B cell (primary cell): Measurements from ENCODE around the gene ANKRD31. TPM values are rescaled to one million over a fixed set of nuclear protein-coding genes. Genes with fewer than 3 reads are reported as not detected.

Experiments
- ATAC-seq: fragments of 200-7000 bp; cut with Tn5 transposase; one replicate; pipeline ENCODE4 v1.10.0; 2021; ENCODE audit warnings: low read depth, mild to moderate bottlenecking, moderate number of reproducible peaks, moderate library complexity
- CTCF ChIA-PET: fragments of 350-600 bp; sonication (Branson Sonifier 250); formaldehyde crosslinking; loops from one replicate; lab custom pipeline; 2021; ENCODE audit warnings: antibody characterized with exemption, inconsistent platforms; lab: Charles Lee
- POLR2A ChIA-PET: fragments of 350-600 bp; sonication (Branson Sonifier 250); formaldehyde crosslinking; loops from one replicate; lab custom pipeline; 2021; ENCODE audit warnings: antibody characterized with exemption; lab: Charles Lee
- DNase-seq: peaks from one replicate; pipeline ENCODE4 v3.0.0; 2013
- H2AFZ ChIP-seq: 2 replicates; pipeline ENCODE4 v1.6.1; 2012; ENCODE audit warnings: mild to moderate bottlenecking, low read depth, low read length; ENCODE audit not compliant: insufficient read depth, poor library complexity, severe bottlenecking
- H3K27ac ChIP-seq, 2 donors: 1 replicate in 1 of 2; 2 replicates in 1 of 2; pipeline ENCODE4 v1.5.1; 2012 to 2013; ENCODE audit warnings: low read length in 2 of 2, mild to moderate bottlenecking in 2 of 2, moderate library complexity in 1 of 2
- H3K27me3 ChIP-seq, 4 experiments: fragments of 200-600 bp in 1 of 4; sonication (generic) in 1 of 4; replicated peaks in 1 of 4; 1 replicate in 2 of 4; 2 replicates in 2 of 4; pipeline versions ENCODE4 v1.6.1 to v1.7.0; 2013 to 2016; ENCODE audit warnings: low read length in 3 of 4, mild to moderate bottlenecking in 2 of 4, mixed read lengths in 1 of 4, moderate library complexity in 1 of 4; ENCODE audit not compliant: insufficient read depth in 4 of 4, control insufficient read depth in 3 of 4; ENCODE audit errors: control extremely low read depth in 1 of 4
- H3K36me3 ChIP-seq, 2 experiments: replicated peaks in 1 of 2; 1 replicate in 1 of 2; 2 replicates in 1 of 2; pipeline versions ENCODE4 v1.6.1 to v1.7.1; 2013; ENCODE audit warnings: low read length in 1 of 2; ENCODE audit not compliant: insufficient read depth in 2 of 2, control insufficient read depth in 1 of 2; ENCODE audit errors: control extremely low read depth in 1 of 2, extremely low read depth in 1 of 2
- H3K4me1 ChIP-seq, 2 donors: fragments of 200-600 bp in 1 of 2; sonication (generic) in 1 of 2; 1 replicate in 1 of 2; 2 replicates in 1 of 2; pipeline versions ENCODE4 v1.5.1 to v1.6.1; 2013 to 2017; ENCODE audit warnings: low read length in 2 of 2; ENCODE audit not compliant: control insufficient read depth in 2 of 2, insufficient read depth in 2 of 2
- H3K4me2 ChIP-seq: replicated peaks from 2 replicates; pipeline ENCODE3; 2012; ENCODE audit warnings: mild to moderate bottlenecking, low read depth, low read length; ENCODE audit not compliant: poor library complexity, severe bottlenecking
- H3K4me3 ChIP-seq, 5 experiments: fragments of 200-600 bp in 1 of 5; sonication (generic) in 1 of 5; 1 replicate in 3 of 5; 2 replicates in 2 of 5; pipeline versions ENCODE4 v1.5.1 to v1.7.0; 2011 to 2016; ENCODE audit warnings: low read length in 4 of 5, mild to moderate bottlenecking in 4 of 5, low read depth in 2 of 5, control low read depth in 1 of 5, moderate library complexity in 1 of 5; ENCODE audit not compliant: insufficient read depth in 1 of 5; ENCODE audit errors: control extremely low read depth in 1 of 5, extremely low read depth in 1 of 5
- H3K79me2 ChIP-seq: fragments of 200-600 bp; sonication (generic); one replicate; pipeline ENCODE4 v1.6.0; 2016; ENCODE audit warnings: low read length; ENCODE audit not compliant: control insufficient read depth, insufficient read depth
- H3K9ac ChIP-seq: fragments of 200-600 bp; sonication (generic); 2 replicates; pipeline ENCODE4 v1.6.1; 2017; ENCODE audit warnings: mild to moderate bottlenecking, low read length, moderate library complexity
- H3K9me3 ChIP-seq, 3 donors: one replicate each; pipeline versions ENCODE4 v1.6.1 to v1.7.1; 2013; ENCODE audit warnings: low read length in 2 of 3; ENCODE audit not compliant: control insufficient read depth in 2 of 3, insufficient read depth in 1 of 3; ENCODE audit errors: control extremely low read depth in 1 of 3
- H4K20me1 ChIP-seq: 2 replicates; pipeline ENCODE4 v1.6.0; 2012; ENCODE audit warnings: mild to moderate bottlenecking, low read length; ENCODE audit not compliant: insufficient read depth, control insufficient read depth, poor library complexity, severe bottlenecking
- H3K27ac Mint-ChIP-seq: one replicate; pipeline ENCODE4 v1.8.0; 2021; ENCODE audit warnings: mixed read lengths
- H3K27me3 Mint-ChIP-seq: one replicate; pipeline ENCODE4 v1.8.0; 2021; ENCODE audit warnings: mixed read lengths
- H3K4me1 Mint-ChIP-seq: one replicate; pipeline ENCODE4 v1.8.0; 2021; ENCODE audit warnings: mixed read lengths
- H3K4me3 Mint-ChIP-seq: one replicate; pipeline ENCODE4 v1.8.0; 2021; ENCODE audit warnings: mixed read lengths
- H3K9me3 Mint-ChIP-seq: one replicate; pipeline ENCODE4 v1.8.0; 2022; ENCODE audit warnings: mixed read lengths; ENCODE audit not compliant: insufficient read depth
- CTCF ChIP-seq: fragments of 200-600 bp; IDR thresholded peaks from one replicate; pipeline ENCODE4 v1.8.0; 2022; ENCODE audit warnings: antibody characterized with exemption, mild to moderate bottlenecking
- EZH2 ChIP-seq: IDR thresholded peaks from 2 replicates; pipeline ENCODE4 v1.6.1; 2012; ENCODE audit warnings: borderline replicate concordance, low read depth, mild to moderate bottlenecking, moderate library complexity, low read length; ENCODE audit not compliant: insufficient read depth, poor library complexity, severe bottlenecking
- WGBS: methylation state at CpG from one replicate; pipeline ENCODE4 v1.1.5; 2013; ENCODE audit warnings: missing lambda C conversion rate; ENCODE audit not compliant: insufficient coverage; 5-methylcytosine and 5-hydroxymethylcytosine counted together
- intact Hi-C: fragments of 100-400 bp; cut with micrococcal nuclease; formaldehyde crosslinking; loops from one replicate; pipeline ENCODE4 v1.10.0; 2022
- polyA plus RNA-seq: library from polyadenylated mRNA; depleted of rRNA; stranded (reverse); fragments of >200 nt; gene quantifications from 2 replicates; pipeline ENCODE4 v1.2.3, GENCODE V29; 2012
- total RNA-seq, 2 donors: library from RNA; stranded (reverse); fragments of 120-200 nt in 1 of 2; gene quantifications; 1 replicate in 1 of 2; 2 replicates in 1 of 2; pipeline versions ENCODE4 v1.2.3 to v1.2.4, GENCODE V29; 2013 to 2022

Gene ANKRD31
- total and polyA plus RNA-seq, 2 donors (not counting 1 experiment from before 2014, with no cell fraction given) = 0.06 to 0.10 TPM

- Histone ChIP-seq H3K9me3 (no peaks in the 10 kb centered on the region), H4K20me1 (no peaks in the 10 kb centered on the region)
- intact Hi-C loops = no loop called here
Measured at GRCh38 chr5:75203604-75204003, 33.1 kb downstream of the ANKRD31 start.

GRCh38 chr5:75202935-75203334 lies 33.7 kb downstream of the ANKRD31 start:
- Mint-ChIP-seq H3K9me3 (no peaks in the 10 kb centered on the region), H3K27ac (no peak overlapping the region), H3K4me3 (no peak overlapping the region), H3K4me1 (no peaks in the 10 kb centered on the region), H3K27me3 (peaks cover 5% of the 10 kb centered on the region)
- TF ChIP-seq EZH2 = no peak
- TF ChIP-seq CTCF = no peak
- H3K27me3 ChIP-seq = no peaks in the 10 kb centered on the region
- WGBS = 88% methylated on average over 1 of the region's 1 CpG
- H3K4me1 ChIP-seq = no peaks in the 10 kb centered on the region
- no peak overlapping the region for H3K4me2 ChIP-seq
- POLR2A ChIA-PET = no interaction called here
- CTCF ChIA-PET = no interaction called here
- no peak overlapping the region for H2AFZ ChIP-seq
- H4K20me1 ChIP-seq = no peaks in the 10 kb centered on the region
- no peak for ATAC-seq
- H3K79me2 ChIP-seq = no peaks in the 10 kb centered on the region
- no peak overlapping the region for H3K9ac ChIP-seq
- intact Hi-C loops = no loop called here
- DNase-seq = no peak
- H3K36me3 ChIP-seq = no peaks in the 10 kb centered on the region
- no peak overlapping the region for H3K4me3 ChIP-seq
- H3K9me3 ChIP-seq = no peaks in the 10 kb centered on the region
- no peak overlapping the region for H3K27ac ChIP-seq

More at GRCh38 chr5:75203604-75204003, 33.1 kb downstream of the ANKRD31 start:
- Mint-ChIP-seq H3K9me3 (no peaks in the 10 kb centered on the region), H3K27ac (no peak overlapping the region), H3K4me1 (no peaks in the 10 kb centered on the region), H3K27me3 (peaks cover 5% of the 10 kb centered on the region), H3K4me3 (no peak overlapping the region)
- DNase-seq (no peak), ATAC-seq (no peak)
- H3K27me3 ChIP-seq = no peaks in the 10 kb centered on the region
- ChIA-PET POLR2A (no interaction called here), CTCF (no interaction called here)
- H3K4me2 ChIP-seq = no peak overlapping the region
- H3K4me3 ChIP-seq = no peak overlapping the region
- no peaks in the 10 kb centered on the region for H3K36me3 ChIP-seq
- H3K27ac ChIP-seq = no peak overlapping the region
- H3K79me2 ChIP-seq = no peaks in the 10 kb centered on the region
- no peaks in the 10 kb centered on the region for H3K4me1 ChIP-seq
- H3K9ac ChIP-seq = no peak overlapping the region
- no CpG with 5 or more reads among the region's 3 CpGs for WGBS
- TF ChIP-seq EZH2 (no peak), CTCF (no peak)
- no peak overlapping the region for H2AFZ ChIP-seq
